IPS DF 19.7 (cell line): ENCODE data around the gene FNDC3B.

Experiments used
- DNase-seq: peaks from one replicate; pipeline ENCODE4 v3.0.0-alpha.2; 2013; ENCODE audit warnings: low read depth, low spot score

FNDC3B gene

DNA sequence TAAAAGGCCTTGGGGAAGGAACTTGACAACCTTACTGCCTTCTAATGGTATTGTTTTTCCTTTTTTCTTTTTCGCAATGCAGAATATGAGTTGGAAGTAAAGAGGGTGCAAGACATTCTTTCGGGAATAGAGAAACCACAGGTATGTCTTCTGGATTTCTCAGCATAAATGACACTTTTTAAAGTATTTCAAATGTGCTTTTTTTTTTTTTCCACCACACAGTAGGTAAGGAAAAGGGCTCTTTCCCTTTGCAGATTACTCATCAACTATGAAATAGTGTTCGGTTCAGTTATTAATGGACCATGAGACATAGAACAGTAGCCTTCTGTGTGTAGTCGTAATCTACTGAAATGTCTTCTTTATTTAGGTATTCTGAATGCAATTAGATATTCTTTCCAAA lies 246.5 kb downstream of the FNDC3B start:
- no peak for DNase-seq

DNA sequence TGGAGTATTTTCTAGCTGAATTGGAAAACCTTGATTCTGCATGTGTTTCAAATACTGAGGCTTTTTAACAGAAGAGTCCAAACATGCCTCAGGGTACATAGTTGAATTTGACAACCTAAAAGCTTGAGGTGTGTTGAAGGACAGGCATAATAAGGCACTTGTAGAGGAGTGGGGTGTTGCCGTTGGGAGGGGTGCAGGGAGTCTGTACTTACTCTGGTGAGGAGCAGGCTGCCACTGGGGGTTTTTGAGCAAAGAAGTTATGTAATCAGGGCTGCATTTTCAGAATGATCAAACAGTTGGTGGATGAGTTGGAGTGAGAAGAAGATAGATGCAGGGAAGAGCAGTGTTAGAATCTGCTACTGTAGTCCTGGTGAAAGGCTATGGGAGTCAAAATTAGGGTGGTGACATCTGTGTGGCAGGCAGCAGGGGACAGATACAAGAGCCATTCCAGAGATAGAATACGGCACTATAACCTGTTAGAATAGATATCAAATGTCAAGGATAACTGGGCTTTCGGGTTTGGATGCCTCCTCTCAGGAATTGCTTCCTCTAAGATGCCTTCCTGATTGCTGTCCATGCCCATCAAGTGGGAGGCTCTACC lies 247.3 kb downstream of the FNDC3B start:
- no peak for DNase-seq

DNA sequence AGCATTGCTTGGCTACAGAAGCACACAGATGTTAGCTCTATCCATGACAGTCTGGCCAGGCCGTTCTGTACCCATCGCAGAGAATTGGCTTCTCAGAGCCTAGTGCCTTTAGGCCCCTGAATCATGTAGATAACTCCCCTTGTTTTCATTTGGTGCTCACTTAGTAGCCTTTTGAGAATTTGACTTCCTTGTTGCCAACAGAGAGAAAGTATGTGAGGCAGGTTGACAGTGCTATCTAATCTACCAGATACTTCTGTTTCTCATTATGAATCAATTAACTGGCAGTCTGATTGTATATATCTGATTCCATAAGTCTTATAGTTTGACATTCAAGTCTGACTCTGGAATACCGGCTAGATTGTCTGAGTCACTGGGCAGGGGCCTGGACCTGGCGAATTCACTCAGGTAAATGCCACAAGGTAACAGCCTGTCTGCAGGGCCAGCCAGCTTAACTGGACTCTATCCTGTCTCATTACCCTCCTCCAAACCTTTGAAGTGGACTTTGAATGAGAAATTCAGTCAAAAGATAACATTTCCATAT lies 248.6 kb downstream of the FNDC3B start:
- no peak for DNase-seq

DNA sequence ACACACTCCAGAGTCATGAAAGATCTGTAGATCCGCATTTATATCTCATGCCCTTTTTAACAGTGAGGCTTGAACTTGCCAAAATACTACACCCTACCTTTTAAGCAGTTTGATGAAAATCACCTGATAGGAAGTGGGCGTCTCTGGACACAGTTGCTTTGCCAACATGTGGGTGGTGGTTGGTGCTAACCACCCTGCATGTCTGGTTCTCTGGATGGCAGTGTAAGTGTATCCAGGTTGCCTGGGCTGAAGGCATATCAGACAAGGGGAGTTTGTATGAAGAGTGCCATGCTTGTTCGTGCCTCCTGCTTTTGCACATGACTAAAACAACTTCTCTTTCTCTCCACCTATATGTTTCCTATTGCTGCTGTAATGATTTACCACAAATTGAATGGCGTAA lies 249.3 kb downstream of the FNDC3B start:
- no peak for DNase-seq

DNA sequence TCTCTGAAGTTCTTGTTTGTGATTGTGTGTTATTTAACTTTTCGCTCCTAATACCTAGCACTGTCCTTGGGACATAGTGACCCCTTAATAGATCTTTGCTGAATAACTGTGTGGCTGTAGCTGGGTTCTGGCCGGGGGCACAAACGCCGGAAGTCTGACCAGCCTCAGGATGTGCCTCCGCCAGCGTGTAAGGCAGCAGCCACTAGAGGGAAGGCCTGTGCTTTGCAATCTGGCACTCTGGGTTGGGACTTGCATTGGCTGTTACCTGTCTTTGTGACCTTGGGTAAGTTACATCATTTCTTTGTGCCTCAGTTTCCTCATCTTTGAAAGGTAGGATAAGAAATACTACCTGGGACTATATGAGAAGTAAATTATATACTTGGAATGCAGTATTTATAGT lies 250.2 kb downstream of the FNDC3B start:
- no peak for DNase-seq

DNA sequence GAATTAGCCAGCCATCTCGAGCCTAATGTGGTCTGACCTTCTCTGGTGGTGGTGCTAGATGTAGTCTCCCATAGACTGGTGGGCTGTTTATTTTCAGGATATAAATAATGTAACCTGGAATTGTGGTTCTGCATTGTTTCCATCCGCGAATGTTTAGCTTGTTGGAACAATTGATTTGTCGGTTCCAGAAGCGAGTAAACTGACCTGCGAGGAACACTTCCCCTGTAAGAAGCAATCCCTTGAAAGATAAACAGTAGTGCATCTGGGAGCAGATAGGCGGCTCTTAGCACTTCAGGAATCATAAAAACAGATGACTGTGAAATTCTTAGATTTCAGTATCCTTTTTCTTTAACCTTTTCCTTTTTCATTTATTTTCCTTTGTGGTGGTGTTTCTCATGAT lies 251.1 kb downstream of the FNDC3B start:
- DNase-seq: no peak

DNA sequence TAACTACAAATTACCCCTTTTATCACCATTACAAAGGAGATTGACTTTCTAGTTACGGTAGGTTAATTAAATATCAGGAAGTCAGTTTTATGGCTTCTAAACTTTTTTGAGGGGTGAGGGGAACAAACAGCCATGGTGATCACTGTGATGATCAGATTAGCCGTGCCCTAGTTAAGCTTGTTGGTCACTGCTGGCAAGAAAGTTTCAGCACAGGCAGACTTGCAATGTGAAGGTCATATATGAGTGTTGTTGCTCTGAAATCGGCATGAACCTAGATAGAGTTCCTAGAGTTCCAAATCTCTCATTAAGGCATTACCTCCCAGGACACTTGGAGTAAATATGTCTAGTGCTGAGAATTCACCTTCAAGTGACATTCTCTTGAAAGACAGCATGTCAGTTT lies 252.3 kb downstream of the FNDC3B start:
- no peak for DNase-seq

DNA sequence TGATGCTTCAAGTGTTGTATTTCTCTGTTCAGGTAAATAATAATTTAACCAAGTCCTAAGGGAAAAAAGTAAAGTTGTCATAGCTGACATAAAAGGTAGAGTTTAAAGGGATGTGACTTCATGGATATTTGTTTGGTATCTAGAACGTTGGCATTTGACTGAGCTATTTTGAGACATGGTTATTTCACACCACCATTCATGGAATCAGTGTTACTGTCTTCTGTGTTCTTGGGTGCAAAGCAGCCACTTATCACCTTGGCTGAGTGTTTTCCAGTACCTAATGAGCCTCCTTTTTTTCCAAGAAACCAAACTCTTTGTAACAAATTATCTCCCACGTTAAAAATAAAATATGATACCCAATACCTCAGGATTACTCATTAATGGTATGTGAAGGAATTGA lies 253.0 kb downstream of the FNDC3B start:
- no peak for DNase-seq

DNA sequence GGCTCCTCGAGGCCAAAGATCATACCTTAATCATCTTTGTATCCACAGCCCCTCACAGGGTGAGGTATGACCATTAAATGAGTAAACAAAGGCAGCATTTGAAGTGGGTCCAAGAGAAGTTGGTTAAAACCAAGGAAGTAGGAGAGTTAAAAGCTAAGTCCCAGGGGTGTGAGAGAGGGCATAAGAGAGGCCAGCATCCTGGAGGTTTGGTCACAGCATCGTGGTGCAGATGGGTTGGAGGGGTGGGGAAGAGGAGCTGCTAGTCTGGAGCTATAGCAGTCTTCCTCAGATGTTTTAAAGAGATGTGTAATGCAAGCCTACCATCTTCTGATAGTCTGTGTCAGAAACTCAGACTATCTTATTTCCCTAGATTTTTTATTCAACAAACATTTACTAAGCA lies 253.7 kb downstream of the FNDC3B start:
- DNase-seq: no peak

- DNase-seq: no peak
Observed at GRCh38 chr3:172294223-172294806, 254.9 kb downstream of the FNDC3B start.

- no peak for DNase-seq
Observed at GRCh38 chr3:172296248-172296974, 257.0 kb downstream of the FNDC3B start.

DNA sequence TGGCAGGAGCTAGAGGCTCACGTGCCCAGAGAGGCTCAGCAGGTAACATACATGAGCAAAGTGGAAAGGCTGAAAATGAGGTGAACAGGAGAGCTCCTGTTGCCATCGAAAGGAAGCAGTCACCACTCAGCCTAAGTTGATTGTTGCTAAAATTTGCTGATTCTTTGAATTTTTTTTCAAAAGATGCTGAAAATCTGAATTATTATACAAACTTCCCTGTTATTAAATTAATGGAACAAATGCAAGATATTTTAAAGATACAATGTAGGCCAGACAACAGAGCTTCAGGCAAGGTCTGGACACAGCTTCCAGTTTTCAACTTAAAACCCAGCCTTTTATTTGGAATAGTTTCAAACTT lies 257.6 kb downstream of the FNDC3B start:
- no peak for DNase-seq

GRCh38 chr3:172298247-172298646 lies 258.9 kb downstream of the FNDC3B start:
- DNase-seq: no peak

DNA sequence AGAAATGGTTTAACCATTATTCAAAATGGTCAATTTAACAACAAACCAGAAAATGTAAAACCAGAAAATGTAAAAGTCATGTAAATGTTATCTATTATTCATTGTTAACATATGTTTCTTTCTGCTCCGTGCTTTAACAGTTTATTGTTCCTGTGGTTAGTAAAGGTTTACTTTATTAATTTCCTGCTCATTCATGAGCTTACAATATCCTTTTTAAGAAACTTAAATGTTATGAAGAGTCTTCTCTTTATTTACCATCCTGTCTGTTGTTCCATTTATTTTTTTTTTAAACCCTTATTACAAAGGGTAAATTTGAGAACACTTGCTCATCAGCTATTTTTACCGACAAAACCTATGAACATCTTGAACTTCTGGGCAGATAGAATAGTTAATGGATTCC lies 260.8 kb downstream of the FNDC3B start:
- no peak for DNase-seq

DNA sequence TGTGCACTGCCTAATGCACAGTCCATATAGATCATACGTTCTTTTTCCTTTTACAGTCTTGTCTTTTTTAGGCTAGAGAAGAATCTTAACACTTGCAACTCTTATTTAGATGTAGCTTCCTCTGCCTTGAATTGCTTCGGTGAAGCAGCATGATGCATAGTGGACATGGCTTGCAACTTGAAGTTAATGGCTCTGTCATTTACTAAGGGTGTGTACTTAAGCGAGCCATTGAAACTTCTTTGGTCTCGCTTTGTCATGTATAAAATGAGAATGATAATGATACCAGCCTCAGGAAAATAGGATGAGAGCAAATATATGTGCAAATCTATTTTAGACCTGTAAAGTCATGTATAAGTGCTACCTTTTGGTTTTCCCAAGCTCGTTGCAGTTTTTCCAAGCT lies 261.5 kb downstream of the FNDC3B start:
- no peak for DNase-seq

DNA sequence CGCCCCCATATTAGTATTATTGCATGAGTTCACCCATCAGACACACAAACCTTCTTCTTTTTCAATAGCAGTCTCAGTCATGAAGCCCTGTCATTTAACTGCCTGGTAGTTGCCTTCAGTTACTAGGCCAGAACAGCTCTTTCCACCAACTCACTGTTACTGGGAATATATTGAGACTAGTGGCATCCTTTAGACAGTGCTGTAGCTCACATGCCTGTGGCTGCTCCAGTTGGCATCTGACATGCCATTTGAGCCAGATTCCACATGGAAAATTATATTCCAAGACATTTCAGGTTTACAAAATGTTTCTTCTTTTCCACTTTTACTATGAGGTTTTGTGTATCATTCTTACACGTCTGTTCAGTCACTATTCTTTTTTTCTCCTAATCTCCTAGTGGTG lies 262.8 kb downstream of the FNDC3B start:
- DNase-seq: no peak

DNA sequence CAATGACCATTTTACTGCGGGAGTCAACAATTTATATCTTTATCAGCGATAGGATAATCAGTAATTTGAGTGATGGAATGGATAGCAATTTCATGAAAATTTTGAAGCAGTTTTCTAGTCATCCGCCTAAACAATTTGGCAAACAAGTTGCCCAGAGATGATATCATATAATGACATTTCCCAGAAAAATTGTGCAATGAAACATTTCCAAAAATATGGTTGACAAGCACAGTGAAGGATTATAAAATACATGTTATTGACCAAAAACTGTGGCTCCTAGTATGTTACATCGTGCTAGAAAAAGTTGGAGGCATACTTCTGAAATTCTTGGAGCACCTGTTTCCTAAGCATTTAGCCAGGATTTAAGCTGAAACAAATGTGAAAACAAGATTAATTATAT lies 263.8 kb downstream of the FNDC3B start:
- DNase-seq: no peak

DNA sequence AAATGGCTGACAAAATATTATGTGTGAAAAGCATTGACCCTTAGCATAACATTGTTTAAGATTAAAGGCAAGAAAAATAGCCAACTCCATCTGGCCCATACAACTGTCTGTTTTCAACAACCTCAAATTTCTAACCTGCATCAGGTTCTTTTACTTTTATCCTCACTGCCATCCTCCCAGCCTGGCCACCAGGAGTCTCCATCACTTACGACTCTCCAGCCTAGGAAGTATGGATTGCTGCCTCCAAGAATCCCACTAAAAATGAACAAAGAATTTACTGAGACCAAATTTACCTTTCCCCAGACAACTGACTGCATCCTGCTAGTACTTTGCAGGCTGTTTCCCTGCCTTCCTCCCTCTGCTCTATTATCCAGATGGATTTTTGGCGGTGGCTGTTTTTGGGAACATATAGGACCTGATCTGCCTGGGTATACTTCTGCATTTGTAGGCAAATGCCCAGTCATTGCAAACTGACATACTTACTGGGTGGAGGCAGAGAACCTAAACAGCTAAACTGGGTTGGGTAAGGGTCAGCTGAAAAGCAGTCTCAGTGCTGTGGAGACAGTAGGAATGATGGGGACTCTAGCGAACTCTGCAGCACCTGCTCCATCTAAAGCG lies 264.7 kb downstream of the FNDC3B start:
- no peak for DNase-seq

DNA sequence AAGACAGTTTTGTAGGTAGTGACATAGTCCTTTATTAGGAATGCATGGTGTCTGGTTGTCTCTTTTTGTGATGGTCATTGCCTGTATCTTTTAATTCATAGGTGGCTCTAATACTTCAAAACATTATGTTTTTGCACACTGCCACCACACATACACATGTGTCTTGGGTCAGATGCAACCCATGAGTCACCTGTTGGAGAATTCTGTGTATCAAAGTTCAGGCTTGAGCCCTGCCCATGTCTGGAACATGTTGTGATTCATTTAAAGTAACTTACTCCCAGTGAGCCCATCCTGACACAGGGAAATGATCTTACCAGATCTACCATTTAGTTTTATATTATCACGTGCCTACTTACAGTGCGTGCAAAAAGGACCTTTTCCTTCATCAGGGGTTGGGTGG lies 266.2 kb downstream of the FNDC3B start:
- DNase-seq: no peak

DNA sequence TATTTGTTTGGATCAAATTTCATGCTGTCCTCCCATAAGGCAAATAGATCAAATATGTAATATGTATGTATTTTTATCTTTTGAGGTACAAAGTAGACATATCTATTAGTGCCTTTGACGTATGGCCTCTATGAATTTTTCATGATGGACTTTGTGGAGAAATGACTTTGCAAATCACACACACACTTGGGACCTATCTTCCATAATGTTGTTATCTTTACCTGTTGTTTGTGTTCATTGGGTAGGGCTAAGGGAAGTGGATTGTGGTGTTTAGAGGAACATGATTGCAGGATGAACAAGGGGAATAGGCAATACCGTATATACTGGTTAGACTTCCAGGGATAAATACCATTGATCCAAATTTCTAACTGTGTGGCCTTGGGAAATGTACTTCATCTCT lies 266.6 kb downstream of the FNDC3B start:
- DNase-seq: no peak

- DNase-seq: no peak
Observed at GRCh38 chr3:172307141-172307560, 267.8 kb downstream of the FNDC3B start.

- DNase-seq: no peak
Observed at GRCh38 chr3:172309059-172309458, 269.7 kb downstream of the FNDC3B start.
